OCI-M2 (cell line): Measurements from ENCODE around the gene JHY.

Experiments used
- DNase-seq: peaks from one replicate; lab custom pipeline; 2025; ENCODE audit not compliant: unreplicated experiment; lab: John Stamatoyannopoulos, UW

JHY gene

DNA sequence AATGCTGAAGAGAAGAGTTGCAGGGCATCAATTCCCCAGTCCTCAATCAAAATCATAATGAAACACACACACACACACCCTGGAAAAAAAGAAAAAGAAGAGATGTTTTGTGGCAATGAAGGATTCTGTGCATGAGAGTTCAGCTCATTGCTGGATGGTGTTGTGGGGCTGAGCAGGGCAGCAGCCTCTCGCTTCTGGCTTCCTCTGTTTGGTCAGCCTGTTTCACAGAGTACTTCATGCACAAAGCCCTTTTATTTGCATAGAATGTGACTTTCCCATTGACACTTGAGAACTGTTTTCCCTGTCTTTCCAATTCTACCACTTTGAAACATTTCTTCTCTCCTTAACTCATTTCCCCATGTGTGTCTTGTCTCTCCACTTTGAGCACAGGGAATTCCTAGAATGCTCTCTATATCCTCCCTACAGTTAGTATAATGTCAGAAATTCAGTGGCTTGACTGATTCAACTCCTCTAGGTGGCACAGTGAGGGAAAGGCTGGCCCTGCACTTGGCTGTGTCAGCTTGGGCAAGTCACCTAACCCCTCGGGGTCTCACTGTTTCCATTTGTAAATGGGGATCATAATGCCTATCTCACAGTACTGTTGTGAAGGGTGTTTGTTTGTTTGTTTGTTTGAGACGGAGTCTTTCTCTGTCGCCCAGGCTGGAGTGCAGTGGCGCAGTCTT is 124.4 kb downstream of the JHY start:
- DNase-seq = no peak
